OCI-LY1 (cell line): ENCODE data around the gene KRTAP10-9.

Experiments used
- H2AFZ ChIP-seq: fragments of 200-600 bp; sonication (generic), shearing (Covaris generic); 2 replicates; pipeline ENCODE4 v1.6.0; 2014; ENCODE audit warnings: antibody characterized with exemption, mild to moderate bottlenecking, low read length
- H3F3A ChIP-seq: fragments of 200-600 bp; sonication (generic), shearing (Covaris generic); 2 replicates; pipeline ENCODE4 v1.6.0; 2014; ENCODE audit warnings: mild to moderate bottlenecking, antibody characterized with exemption, low read length, moderate library complexity; ENCODE audit not compliant: insufficient read depth
- H3K27ac ChIP-seq: fragments of 200-600 bp; sonication (generic); 2 replicates; pipeline ENCODE4 v1.5.1; 2014; ENCODE audit warnings: low read length, mixed run types, mild to moderate bottlenecking, low read depth; ENCODE audit not compliant: poor library complexity, severe bottlenecking
- H3K27me3 ChIP-seq: fragments of 200-600 bp; sonication (generic); 2 replicates; pipeline ENCODE4 v1.6.0; 2014; ENCODE audit warnings: antibody characterized with exemption, mild to moderate bottlenecking, low read length, moderate library complexity; ENCODE audit not compliant: insufficient read depth
- H3K36me3 ChIP-seq: fragments of 200-600 bp; sonication (generic); 2 replicates; pipeline ENCODE4 v1.6.1; 2014; ENCODE audit warnings: mild to moderate bottlenecking, antibody characterized with exemption, low read length, moderate library complexity, mixed read lengths; ENCODE audit not compliant: insufficient read depth
- H3K4me1 ChIP-seq: fragments of 200-600 bp; sonication (generic); 2 replicates; pipeline ENCODE4 v1.5.1; 2014; ENCODE audit warnings: mild to moderate bottlenecking, low read length, moderate library complexity; ENCODE audit not compliant: insufficient read depth, severe bottlenecking
- H3K4me2 ChIP-seq: fragments of 200-600 bp; sonication (generic), shearing (Covaris generic); 2 replicates; pipeline ENCODE4 v1.6.1; 2014; ENCODE audit warnings: low read length
- H3K4me3 ChIP-seq: fragments of 200-600 bp; sonication (generic); 2 replicates; pipeline ENCODE4 v1.5.1; 2014; ENCODE audit warnings: low read length, low read depth, mild to moderate bottlenecking, mixed read lengths; ENCODE audit not compliant: poor library complexity, severe bottlenecking
- H3K79me2 ChIP-seq: fragments of 200-600 bp; shearing (Covaris generic); 2 replicates; pipeline ENCODE4 v1.6.1; 2016; ENCODE audit warnings: mixed run types, low read length, mixed read lengths; ENCODE audit not compliant: insufficient read depth
- H3K9ac ChIP-seq: fragments of 200-600 bp; sonication (generic), shearing (Covaris generic); 2 replicates; pipeline ENCODE4 v1.6.1; 2014; ENCODE audit warnings: mild to moderate bottlenecking, low read length, mixed read lengths
- H3K9me2 ChIP-seq: fragments of 200-600 bp; sonication (generic), shearing (Covaris generic); 2 replicates; pipeline ENCODE4 v1.6.1; 2014; ENCODE audit warnings: low read depth, mild to moderate bottlenecking, low read length, mixed read lengths
- H3K9me3 ChIP-seq: fragments of 200-600 bp; shearing (Covaris generic); 2 replicates; pipeline ENCODE4 v1.6.1; 2014; ENCODE audit warnings: low read length, mixed read lengths
- H4K20me1 ChIP-seq: fragments of 200-600 bp; sonication (generic), shearing (Covaris generic); 2 replicates; pipeline ENCODE4 v1.6.0; 2016; ENCODE audit warnings: mild to moderate bottlenecking, low read length; ENCODE audit not compliant: insufficient read depth
- CTCF ChIP-seq: fragments of 200-600 bp; sonication (generic), shearing (Covaris generic); IDR thresholded peaks from 2 replicates; pipeline ENCODE4 v1.5.1; 2017; ENCODE audit warnings: mild to moderate bottlenecking, antibody characterized with exemption, low read length, moderate library complexity, mixed read lengths
- EZH2 ChIP-seq: fragments of 200-600 bp; sonication (generic), shearing (Covaris generic); IDR thresholded peaks from 2 replicates; pipeline ENCODE4 v1.8.0; 2017; ENCODE audit warnings: borderline replicate concordance, mixed run types, mild to moderate bottlenecking, antibody characterized with exemption, low read length, moderate library complexity, mixed read lengths

The KRTAP10-9 gene

GRCh38 chr21:44583089-44583799, 43.6 kb upstream of the KRTAP10-9 start:
- Histone ChIP-seq H4K20me1 (no peaks in the 10 kb centered on the region), H3K9me2 (no peaks in the 10 kb centered on the region), H3F3A (no peaks in the 10 kb centered on the region), H3K9ac (no peak overlapping the region), H3K9me3 (no peaks in the 10 kb centered on the region), H3K4me2 (no peak overlapping the region), H3K27ac (no peak overlapping the region), H3K4me3 (no peak overlapping the region), H3K27me3 (no peaks in the 10 kb centered on the region), H3K4me1 (no peaks in the 10 kb centered on the region), H3K79me2 (no peaks in the 10 kb centered on the region), H3K36me3 (no peaks in the 10 kb centered on the region), H2AFZ (no peak overlapping the region)
- TF ChIP-seq CTCF (no peak), EZH2 (no peak)

GRCh38 chr21:44583800-44584147, 43.1 kb upstream of the KRTAP10-9 start:
- Histone ChIP-seq H3K27me3 (no peaks in the 10 kb centered on the region), H3K4me3 (no peak overlapping the region), H3K27ac (no peak overlapping the region), H3K36me3 (no peaks in the 10 kb centered on the region), H3K9me3 (no peaks in the 10 kb centered on the region), H3K9ac (no peak overlapping the region), H3F3A (no peaks in the 10 kb centered on the region), H3K4me2 (no peak overlapping the region), H2AFZ (no peak overlapping the region), H4K20me1 (no peaks in the 10 kb centered on the region), H3K4me1 (no peaks in the 10 kb centered on the region), H3K9me2 (no peaks in the 10 kb centered on the region), H3K79me2 (no peaks in the 10 kb centered on the region)
- TF ChIP-seq CTCF: no peak
- no peak for TF ChIP-seq EZH2

GRCh38 chr21:44585892-44586291, 41.0 kb upstream of the KRTAP10-9 start:
- no peaks in the 10 kb centered on the region for H3K27me3 ChIP-seq
- H3K79me2 ChIP-seq: no peaks in the 10 kb centered on the region
- H3K4me1 ChIP-seq: no peaks in the 10 kb centered on the region
- no peak overlapping the region for H3K4me2 ChIP-seq
- no peak overlapping the region for H3K27ac ChIP-seq
- H2AFZ ChIP-seq: no peak overlapping the region
- no peaks in the 10 kb centered on the region for H3K9me3 ChIP-seq
- H4K20me1 ChIP-seq: no peaks in the 10 kb centered on the region
- no peak overlapping the region for H3K4me3 ChIP-seq
- no peak for TF ChIP-seq CTCF
- TF ChIP-seq EZH2: no peak
- no peak overlapping the region for H3K9ac ChIP-seq
- no peaks in the 10 kb centered on the region for H3F3A ChIP-seq
- no peaks in the 10 kb centered on the region for H3K36me3 ChIP-seq
- H3K9me2 ChIP-seq: no peaks in the 10 kb centered on the region
